Gastrocnemius medialis (tissue), 4 donors: Measurements from ENCODE around the gene ZNF547. TPM values are rescaled to one million over a fixed set of nuclear protein-coding genes. Genes with fewer than 3 reads are reported as not detected.
"Not testable (repeated sequence)": the region's sequence is repeated elsewhere in the genome, so short reads cannot be mapped to it uniquely, and the experiment has no call there.

ENCODE experiments used
- ATAC-seq, 2 donors: fragments of 150-250 bp; one replicate each; pipeline ENCODE4 v1.9.1; 2016
- DNase-seq, 2 donors: peaks; one replicate each; pipeline ENCODE4 v3.0.0-alpha.2; 2019
- H3K27ac ChIP-seq, 4 donors: fragments of 200-600 bp; sonication (generic); 1 replicate in 1 of 4; 2 replicates in 3 of 4; pipeline ENCODE4 v1.5.1; 2016 to 2018; ENCODE audit warnings: mild to moderate bottlenecking in 2 of 4, moderate library complexity in 1 of 4
- H3K27me3 ChIP-seq, 3 donors: fragments of 200-600 bp; sonication (generic) in 2 of 3; 1 replicate in 1 of 3; 2 replicates in 2 of 3; pipeline versions ENCODE4 v1.5.1 to v1.6.0; 2016 to 2019; ENCODE audit warnings: mild to moderate bottlenecking in 1 of 3, moderate library complexity in 1 of 3
- H3K36me3 ChIP-seq, 2 donors: fragments of 200-600 bp; sonication (generic) in 1 of 2; one replicate each; pipeline ENCODE4 v1.5.1; 2017 to 2018
- H3K4me1 ChIP-seq, 2 donors: fragments of 200-600 bp; sonication (generic) in 1 of 2; one replicate each; pipeline ENCODE4 v1.5.1; 2016 to 2017; ENCODE audit warnings: mild to moderate bottlenecking in 2 of 2
- H3K4me3 ChIP-seq, 4 donors: fragments of 200-600 bp; sonication (generic) in 3 of 4; 1 replicate in 1 of 4; 2 replicates in 3 of 4; pipeline ENCODE4 v1.5.1; 2016 to 2019; ENCODE audit warnings: mild to moderate bottlenecking in 2 of 4
- H3K9me3 ChIP-seq, 3 donors: fragments of 200-600 bp; sonication (generic) in 2 of 3; 1 replicate in 1 of 3; 2 replicates in 2 of 3; pipeline ENCODE4 v1.5.1; 2016 to 2019
- POLR2A ChIP-seq, 2 donors: fragments of 450-650 bp; IDR thresholded peaks; one replicate each; pipeline ENCODE4 v1.6.1; 2017; ENCODE audit warnings: antibody characterized with exemption in 2 of 2, mild to moderate bottlenecking in 2 of 2, moderate library complexity in 2 of 2
- in situ Hi-C, 4 donors: fragments of 200-750 bp; cut with MboI; loops; one replicate each; pipeline versions ENCODE4 v1.15.0 to v1.8.0; 2017; ENCODE audit warnings: low sequenced_read_pairs in 4 of 4
- intact Hi-C: fragments of 100-400 bp; cut with DNase I; formaldehyde crosslinking; loops from one replicate; pipeline ENCODE4 v1.15.1; 2023; ENCODE audit warnings: low total_unique reads
- total RNA-seq, 4 donors: library from RNA; depleted of rRNA; stranded (reverse); fragments of >200 nt; gene quantifications; one replicate each; pipeline versions ENCODE4 v1.1.0 to v1.2.3, GENCODE V29; 2016
- TF ChIP-seq, protein P1 (sequence below), 5 experiments: fragments of 450-650 bp in 3 of 5; fragments of 200-600 bp in 2 of 5; sonication (generic) in 2 of 5; IDR thresholded peaks in 4 of 5; conservative IDR thresholded peaks in 1 of 5; 1 replicate in 4 of 5; 2 replicates in 1 of 5; pipeline ENCODE4 v1.5.1; 2016 to 2019; ENCODE audit warnings: antibody characterized with exemption in 5 of 5, mild to moderate bottlenecking in 3 of 5, moderate library complexity in 3 of 5

The ZNF547 gene
- total RNA-seq, 4 donors from 2014 or later: 0.58 to 4.4 (median 2.6) TPM

DNA sequence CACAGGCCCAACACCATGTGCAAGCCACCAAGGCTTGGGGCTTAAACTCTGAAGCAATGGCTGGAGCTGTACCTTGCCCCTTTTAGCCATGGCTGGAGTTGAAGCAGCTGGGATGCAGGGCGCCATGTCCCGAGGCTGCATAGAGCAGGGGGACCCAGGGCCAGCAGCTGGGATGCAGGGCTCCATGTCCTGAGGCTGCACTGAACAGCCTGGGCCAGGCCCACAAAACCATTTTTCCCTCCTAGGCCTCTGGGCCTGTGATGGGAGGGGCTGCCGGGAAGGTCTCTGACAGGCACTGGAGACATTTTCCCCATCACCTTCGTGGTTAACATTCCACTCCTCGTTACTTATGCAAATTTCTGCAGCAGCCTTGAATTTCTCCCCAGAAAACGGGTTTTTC, 10.8 kb downstream of the ZNF547 start:
- no peaks in the 10 kb centered on the region for H3K4me1 ChIP-seq
- no peak overlapping the region for H3K27ac ChIP-seq
- H3K36me3 ChIP-seq: peaks cover 6 to 68% of the 10 kb centered on the region in 2 donors
- no peak overlapping the region for H3K4me3 ChIP-seq
- ATAC-seq: no peak
- in situ Hi-C loops: no loop called here
- no peaks in the 10 kb centered on the region for H3K27me3 ChIP-seq
- intact Hi-C loops: no loop called here
- no peak for DNase-seq
- H3K9me3 ChIP-seq: peaks cover 3 to 16% (median 7%) of the 10 kb centered on the region in 3 donors
- TF ChIP-seq, protein P1, sequence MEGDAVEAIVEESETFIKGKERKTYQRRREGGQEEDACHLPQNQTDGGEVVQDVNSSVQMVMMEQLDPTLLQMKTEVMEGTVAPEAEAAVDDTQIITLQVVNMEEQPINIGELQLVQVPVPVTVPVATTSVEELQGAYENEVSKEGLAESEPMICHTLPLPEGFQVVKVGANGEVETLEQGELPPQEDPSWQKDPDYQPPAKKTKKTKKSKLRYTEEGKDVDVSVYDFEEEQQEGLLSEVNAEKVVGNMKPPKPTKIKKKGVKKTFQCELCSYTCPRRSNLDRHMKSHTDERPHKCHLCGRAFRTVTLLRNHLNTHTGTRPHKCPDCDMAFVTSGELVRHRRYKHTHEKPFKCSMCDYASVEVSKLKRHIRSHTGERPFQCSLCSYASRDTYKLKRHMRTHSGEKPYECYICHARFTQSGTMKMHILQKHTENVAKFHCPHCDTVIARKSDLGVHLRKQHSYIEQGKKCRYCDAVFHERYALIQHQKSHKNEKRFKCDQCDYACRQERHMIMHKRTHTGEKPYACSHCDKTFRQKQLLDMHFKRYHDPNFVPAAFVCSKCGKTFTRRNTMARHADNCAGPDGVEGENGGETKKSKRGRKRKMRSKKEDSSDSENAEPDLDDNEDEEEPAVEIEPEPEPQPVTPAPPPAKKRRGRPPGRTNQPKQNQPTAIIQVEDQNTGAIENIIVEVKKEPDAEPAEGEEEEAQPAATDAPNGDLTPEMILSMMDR (IDR thresholded peaks at IDR 0.05 in 4 of 5, conservative IDR thresholded peaks at IDR 0.05 in 1 of 5): no peak

DNA sequence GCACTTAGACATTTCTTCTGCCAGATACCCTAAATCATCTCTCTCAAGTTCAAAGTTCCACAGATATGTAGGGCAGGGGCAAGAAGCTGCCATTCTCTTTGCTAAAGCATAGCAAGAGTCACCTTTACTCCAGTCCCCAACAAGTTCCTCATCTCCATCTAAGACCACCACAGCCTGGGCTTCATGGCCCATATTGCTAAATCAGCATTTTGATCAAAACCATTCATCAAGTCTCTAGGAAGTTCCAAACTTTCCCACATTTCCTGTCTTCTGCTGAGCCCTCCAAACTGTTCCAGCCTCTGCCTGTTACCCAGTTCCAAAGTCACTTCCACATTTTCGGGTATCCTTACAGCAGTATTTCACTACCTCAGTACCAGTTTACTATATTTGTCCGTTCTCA, 11.3 kb downstream of the ZNF547 start:
- Histone ChIP-seq H3K9me3 (peaks cover 3 to 16% (median 7%) of the 10 kb centered on the region in 3 donors), H3K36me3 (peaks cover 6 to 68% of the 10 kb centered on the region in 2 donors)
- H3K27me3 ChIP-seq, H3K4me1 ChIP-seq, in situ Hi-C loops, ATAC-seq, H3K27ac ChIP-seq, intact Hi-C loops, H3K4me3 ChIP-seq, DNase-seq: not testable (repeated sequence)

DNA sequence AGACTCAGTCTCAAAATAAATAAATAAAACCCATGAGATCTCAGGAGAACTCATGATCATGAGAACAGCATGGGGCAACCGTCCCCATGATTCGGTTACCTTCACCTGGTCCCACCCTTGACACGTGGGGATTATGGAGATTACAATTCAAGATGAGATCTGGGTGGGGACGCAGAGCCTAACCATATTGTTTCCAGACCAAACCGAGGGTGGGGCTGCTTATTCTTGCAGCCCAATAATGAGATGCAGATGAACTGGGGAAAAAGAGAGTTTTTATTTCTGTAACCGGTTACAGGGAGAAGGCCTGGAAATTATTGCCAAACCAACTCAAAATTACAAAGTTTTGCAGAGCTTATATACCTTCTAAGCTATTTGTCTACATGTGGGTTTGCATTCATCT, 12.8 kb downstream of the ZNF547 start:
- peaks cover 3 to 16% (median 7%) of the 10 kb centered on the region in 3 donors for H3K9me3 ChIP-seq
- H3K4me3 ChIP-seq: no peak overlapping the region
- H3K4me1 ChIP-seq: no peaks in the 10 kb centered on the region
- no peak for ATAC-seq
- TF ChIP-seq, protein P1 (IDR thresholded peaks at IDR 0.05 in 4 of 5, conservative IDR thresholded peaks at IDR 0.05 in 1 of 5): no peak
- TF ChIP-seq POLR2A (IDR thresholded peaks at IDR 0.05): no peak
- no peaks in the 10 kb centered on the region for H3K27me3 ChIP-seq
- DNase-seq: no peak
- H3K27ac ChIP-seq: no peak overlapping the region
- peaks cover 6 to 66% of the 10 kb centered on the region in 2 donors for H3K36me3 ChIP-seq
- in situ Hi-C loops: no loop called here
- intact Hi-C loops: no loop called here

DNA sequence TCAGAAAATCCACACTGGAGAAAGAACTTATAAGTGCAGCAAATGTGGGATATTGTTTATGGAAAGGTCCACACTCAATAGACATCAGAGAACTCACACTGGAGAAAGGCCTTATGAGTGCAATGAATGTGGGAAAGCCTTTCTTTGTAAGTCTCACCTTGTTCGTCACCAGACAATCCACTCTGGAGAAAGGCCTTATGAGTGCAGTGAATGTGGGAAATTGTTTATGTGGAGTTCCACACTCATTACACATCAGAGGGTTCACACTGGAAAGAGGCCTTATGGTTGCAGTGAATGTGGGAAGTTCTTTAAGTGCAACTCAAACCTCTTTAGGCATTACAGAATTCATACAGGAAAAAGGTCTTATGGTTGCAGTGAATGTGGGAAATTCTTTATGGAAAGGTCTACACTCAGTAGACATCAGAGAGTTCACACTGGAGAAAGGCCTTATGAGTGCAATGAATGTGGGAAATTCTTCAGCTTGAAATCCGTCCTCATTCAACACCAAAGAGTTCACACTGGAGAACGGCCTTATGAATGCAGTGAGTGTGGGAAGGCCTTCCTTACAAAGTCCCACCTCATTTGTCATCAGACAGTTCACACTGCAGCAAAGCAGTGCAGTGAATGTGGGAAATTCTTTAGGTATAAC, 14.3 kb downstream of the ZNF547 start:
- ATAC-seq: no peak
- DNase-seq: no peak
- in situ Hi-C loops (no loop called here), intact Hi-C loops (no loop called here)
- Histone ChIP-seq H3K4me3 (no peak overlapping the region), H3K4me1 (no peaks in the 10 kb centered on the region), H3K36me3 (peaks cover 6 to 51% of the 10 kb centered on the region in 2 donors), H3K27me3 (no peaks in the 10 kb centered on the region), H3K9me3 (peaks cover 3 to 16% (median 7%) of the 10 kb centered on the region in 3 donors), H3K27ac (no peak overlapping the region)
- TF ChIP-seq POLR2A (IDR thresholded peaks at IDR 0.05): no peak
- TF ChIP-seq, protein P1 (IDR thresholded peaks at IDR 0.05 in 4 of 5, conservative IDR thresholded peaks at IDR 0.05 in 1 of 5): no peak

DNA sequence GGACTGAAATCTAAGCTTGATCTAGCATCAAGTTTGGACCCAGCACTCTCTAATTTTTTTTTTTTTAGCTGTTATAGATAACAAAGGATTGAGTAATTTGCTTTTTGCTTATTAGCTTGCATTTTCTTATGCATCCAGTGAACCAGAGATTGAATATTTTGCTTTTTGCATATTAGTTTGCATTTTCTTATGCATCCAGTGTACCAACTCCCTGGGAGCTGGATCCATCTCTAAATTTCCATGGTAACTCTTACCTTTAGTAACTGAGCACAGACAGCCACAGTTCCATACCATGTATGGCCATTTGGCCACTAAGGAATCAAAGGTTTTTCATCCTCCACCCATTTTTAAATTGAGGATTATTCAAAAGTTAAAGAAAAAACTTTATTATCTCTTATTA, 17.6 kb downstream of the ZNF547 start:
- Histone ChIP-seq H3K27ac (no peak overlapping the region), H3K9me3 (peaks cover 3 to 16% (median 7%) of the 10 kb centered on the region in 3 donors), H3K27me3 (no peaks in the 10 kb centered on the region), H3K4me1 (no peaks in the 10 kb centered on the region), H3K4me3 (no peak overlapping the region), H3K36me3 (peaks cover 6 to 25% of the 10 kb centered on the region in 2 donors)
- intact Hi-C loops: no loop called here
- ATAC-seq (no peak), DNase-seq (no peak)
- in situ Hi-C loops: no loop called here
- TF ChIP-seq, protein P1 (IDR thresholded peaks at IDR 0.05 in 4 of 5, conservative IDR thresholded peaks at IDR 0.05 in 1 of 5): no peak
- no peak for TF ChIP-seq POLR2A (IDR thresholded peaks at IDR 0.05)
